Fibroblast of peridontal ligament (primary cell): Measurements from ENCODE around the gene ZNF625.
"Not testable (repeated sequence)": the region's sequence is repeated elsewhere in the genome, so short reads cannot be mapped to it uniquely, and the experiment has no call there.

Experiments used
- DNase-seq: peaks from one replicate; pipeline ENCODE4 v3.0.0-alpha.2; 2010; ENCODE audit errors: extremely low read depth

The ZNF625 gene

DNA sequence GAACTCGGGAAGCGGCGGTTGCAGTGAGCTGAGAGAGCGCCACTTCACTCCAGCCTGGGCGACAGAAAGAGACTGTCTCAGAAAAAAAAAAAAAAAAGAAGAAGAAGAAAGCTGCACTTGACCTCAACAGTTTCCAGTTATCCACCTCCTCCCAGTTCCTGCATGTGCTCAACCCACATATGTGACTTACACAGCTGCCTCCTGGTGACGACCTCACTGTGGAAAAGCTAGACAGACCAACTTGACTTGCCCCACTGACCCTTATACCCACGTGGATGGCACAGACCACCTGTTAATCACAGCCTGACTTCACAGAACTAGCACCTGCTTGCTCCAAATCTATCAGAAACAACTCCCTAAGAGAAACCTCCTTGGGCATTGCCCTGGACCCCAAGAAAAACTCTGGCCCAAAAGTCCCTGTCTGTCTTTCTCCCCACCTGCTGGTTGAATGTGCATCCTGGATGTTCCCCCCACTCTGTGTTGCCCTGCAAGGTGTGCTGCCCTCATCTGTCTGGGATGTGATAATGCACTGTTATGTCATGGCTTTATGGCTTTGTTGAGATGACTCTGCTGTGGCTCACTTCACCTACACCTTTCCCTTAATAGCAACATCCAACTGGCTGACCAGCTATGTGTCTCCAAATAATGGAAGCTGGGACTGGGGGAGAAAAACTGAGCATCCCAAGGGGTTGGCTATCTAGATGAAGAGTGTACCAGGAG, 19.2 kb downstream of the ZNF625 start:
- no peak for DNase-seq

DNA sequence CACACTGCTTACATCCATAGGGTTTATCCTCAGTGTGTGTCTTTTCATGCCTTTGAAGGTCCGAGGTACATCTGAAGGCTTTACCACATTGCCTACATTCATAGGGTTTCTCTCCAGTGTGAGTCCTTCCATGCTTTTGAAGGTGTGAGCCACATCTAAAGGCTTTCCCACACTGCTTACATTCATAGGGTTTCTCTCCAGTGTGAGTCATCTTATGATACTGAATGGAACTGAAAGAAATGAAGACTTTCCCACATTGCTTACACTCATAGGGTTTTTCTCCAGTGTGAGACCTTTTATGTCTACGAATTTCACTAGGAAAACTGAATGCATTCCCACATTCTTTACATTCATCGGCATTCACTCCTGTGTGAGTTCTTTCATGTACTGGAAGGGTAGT, 23.5 kb downstream of the ZNF625 start:
- DNase-seq: no peak

DNA sequence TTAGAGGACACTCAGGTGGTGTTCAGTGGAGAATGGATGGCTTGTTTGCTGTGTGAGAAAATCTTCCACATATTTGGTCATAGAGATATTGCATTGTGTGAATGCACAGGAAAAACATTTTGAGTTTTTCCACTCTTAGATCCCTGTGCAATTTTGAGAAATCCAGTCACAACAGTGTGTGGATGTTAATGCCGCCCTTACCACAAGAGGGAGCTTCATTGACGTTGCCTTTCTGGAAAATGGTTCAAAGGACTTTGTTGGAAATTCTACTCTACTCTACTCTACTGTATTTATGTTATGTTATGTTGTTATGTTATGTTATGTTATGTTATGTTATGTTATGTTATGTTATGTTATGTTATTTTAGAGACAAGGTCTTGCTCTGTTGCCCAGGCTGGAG, 29.8 kb downstream of the ZNF625 start:
- peak; percentile 23 for DNase-seq

DNA sequence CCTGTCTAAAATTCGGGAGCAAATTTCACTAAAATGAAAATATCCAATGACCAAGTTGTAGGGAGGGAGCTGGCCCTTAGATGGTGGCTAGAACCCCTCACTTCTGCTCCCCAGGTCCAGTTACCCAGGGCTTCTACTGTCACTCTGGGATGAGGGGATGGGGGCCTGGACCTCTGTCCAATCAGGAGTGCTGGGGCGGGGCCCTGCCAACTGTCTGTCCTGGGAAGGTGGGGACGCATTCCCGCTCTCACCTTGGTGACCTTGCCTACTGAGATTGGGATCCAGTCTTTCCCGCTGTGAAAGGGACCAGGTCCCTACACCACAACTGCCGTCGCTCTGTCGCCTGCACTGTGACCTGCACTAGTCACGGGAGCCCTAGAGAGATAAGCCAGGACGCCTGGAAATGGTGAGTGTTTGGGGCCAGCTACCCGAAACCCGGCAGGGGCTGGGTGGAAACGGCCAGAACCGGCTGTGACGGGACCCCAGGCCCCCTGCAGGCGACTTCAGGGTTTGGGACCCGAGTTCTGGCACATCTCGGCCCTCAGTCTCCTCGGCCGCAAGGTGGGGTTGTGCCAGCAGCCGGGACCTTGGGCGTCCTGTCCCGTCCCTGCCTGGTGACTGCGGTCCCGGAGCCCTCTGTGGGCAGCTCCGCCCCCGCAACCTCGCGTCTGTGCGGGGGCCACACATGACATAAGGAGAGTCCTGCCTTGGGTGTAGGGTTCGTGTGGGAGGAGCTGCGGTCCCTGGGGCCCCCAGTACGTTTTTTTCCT, 39.1 kb downstream of the ZNF625 start:
- no peak for DNase-seq

DNA sequence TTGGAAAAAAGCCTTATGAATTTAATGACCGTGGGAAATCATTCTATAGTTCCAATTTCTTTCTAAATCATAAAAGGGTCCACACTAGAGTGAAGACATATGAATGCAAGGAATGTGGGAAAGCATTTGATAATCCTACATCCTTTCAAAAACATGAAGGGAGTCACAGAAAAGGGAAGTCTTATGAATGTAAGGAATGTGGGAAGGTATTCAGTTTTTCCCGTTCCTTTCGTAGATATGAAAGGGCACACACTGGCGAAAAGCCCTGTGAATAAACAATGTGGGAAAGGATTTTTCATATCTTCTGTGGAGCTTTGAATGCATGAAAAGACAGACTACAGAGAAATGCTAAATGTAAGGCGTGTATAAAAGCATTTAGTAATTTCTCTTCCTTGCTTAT, 43.4 kb downstream of the ZNF625 start:
- no peak for DNase-seq

DNA sequence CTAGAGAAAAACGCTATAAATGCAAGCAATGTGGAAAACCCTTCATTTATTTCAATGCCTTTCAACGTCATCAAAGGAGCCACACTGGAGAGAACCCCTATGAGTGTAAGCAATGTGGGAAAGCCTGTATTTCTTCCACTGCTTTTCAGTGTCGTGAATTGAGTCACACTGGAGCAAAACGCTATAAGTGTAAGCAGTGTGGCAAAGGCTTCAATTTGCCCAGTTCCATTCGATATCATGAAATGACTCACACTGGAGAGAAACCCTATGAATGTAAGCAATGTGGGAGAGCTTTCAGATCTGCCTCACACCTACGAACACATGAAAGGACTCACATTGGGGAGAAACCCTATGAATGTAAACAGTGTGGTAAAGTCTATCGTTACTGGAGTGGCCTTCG, 43.8 kb downstream of the ZNF625 start:
- DNase-seq: no peak

DNA sequence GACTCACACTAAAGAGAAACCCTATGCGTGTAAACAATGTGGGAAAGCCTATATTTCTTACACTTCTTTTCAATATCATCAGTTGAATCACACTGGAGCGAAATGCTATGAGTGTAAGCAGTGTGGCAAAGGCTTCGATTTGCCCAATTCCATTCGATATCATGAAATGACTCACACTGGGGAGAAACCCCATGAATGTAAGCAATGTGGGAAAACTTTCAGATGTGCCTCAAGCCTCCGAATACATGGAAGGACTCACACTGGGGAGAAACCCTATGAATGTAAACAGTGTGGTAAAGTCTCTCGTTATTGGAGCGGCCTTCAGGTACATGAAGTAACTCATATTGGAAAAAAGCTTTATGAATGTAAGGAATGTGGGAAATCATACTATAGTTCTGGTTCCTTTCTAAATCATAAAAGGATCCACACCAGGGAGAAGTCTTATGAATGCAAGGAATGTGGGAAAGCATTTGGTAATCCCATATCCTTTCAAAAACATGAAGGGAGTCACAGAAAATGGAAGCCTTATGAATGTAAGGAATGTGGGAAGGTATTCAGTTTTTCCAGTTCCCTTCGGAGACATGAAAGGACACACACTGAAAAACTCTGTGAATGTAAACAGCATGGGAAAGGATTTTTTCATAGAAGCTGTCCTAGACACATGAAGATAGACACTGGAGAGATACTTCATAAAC, 44.4 kb downstream of the ZNF625 start:
- DNase-seq: no peak

DNA sequence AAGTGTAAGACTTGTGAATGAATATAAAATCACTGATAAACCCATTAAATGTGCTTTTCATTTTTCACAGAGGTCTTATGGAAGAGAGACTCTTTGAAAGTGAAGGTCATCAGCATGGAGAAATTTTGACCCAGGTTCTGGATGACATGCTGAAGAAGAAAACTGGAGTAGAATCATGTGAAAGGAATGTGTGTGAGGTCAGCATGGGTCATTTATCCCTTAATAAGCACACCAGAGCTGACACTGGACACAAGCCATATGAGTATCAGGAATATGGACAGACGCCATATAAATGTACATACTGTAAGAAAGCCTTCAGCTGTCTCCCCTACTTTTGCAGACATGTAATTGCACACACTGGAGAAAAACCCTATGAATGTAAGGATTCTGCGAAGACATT, 45.4 kb downstream of the ZNF625 start:
- DNase-seq: no peak

DNA sequence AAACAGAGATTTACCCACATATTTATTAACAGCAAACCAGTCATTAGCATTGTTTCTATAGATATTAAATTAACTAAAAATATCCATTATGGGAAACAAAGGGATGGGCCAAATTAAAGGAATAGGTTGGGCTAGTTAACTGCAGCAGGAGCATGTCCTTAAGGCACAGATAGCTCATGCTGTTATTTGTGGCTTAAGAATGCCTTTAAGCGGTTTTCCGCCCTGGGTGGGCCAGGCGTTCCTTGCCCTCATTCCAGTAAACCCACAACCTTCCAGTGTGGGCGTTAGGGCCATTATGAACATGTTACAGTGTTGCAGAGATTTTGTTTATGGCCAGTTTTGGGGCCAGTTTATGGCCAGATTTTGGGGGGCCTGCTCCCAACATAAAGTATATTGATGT, 52.6 kb downstream of the ZNF625 start:
- DNase-seq: not testable (repeated sequence)

DNA sequence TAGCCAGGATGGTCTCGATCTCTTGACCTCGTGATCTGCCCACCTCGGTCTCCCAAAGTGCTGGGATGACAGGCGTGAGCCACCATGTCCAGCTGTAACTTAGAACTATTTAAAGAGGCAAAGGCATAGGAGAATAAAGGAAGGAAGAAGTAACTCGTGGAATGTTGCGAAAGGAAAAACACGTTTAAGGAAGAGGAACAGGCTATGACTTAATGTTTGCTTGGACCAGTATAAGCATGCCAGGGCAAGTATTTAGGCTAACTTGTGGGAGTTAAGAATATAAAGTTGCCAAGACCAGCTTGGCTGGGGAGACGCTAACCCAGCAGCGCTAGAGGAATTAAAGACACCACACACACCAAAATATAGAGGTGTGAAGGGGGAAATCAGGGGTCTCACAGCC, 58.5 kb downstream of the ZNF625 start:
- DNase-seq: no peak

DNA sequence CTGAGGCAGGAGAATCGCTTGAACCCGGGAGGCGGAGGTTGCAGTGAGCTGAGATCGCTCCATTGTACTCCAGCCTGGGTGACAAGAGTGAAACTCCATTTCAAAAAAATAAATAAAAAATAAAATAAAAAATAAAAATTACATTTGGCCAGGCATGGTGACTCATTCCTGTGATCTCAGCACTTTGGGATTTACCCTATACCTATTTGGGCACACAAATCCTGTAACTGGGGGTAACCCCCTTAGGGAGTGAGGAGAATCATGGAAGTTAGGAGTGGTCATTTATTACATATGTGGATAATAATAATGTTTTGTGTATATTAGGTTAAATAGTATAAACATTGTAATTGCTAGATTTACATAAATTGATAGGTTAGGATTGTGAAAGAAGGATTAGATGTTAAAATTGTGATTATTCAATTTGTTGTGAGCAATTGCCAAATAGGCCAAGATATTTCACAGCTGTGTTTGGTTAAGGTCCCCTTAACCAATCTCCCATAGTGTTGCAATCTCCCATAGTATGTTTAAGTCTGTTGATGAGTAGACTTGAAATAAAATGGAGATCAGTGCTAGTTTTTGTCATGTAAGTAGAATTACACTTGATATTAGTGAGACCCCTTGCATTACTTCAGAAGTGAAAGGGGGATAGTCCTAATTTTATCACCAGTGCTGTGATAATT, 61.3 kb downstream of the ZNF625 start:
- DNase-seq: peak; percentile 73
